ENCODE data around the gene EPS8L3.

Gene EPS8L3

GRCh38 chr1:109764561-109765482, 1.1 kb upstream of the EPS8L3 start:
- no peak overlapping the region for H3K4me3 ChIP-seq
- H3K36me3 ChIP-seq (ENCODE audit: insufficient read depth, low read length), result no peaks in the 10 kb centered on the region
- no peak overlapping the region for H3K9ac ChIP-seq (ENCODE audit: insufficient read length)
- no peaks in the 10 kb centered on the region for H3K9me3 ChIP-seq (ENCODE audit: low read depth, low read length)
- TF ChIP-seq EZH2 (IDR thresholded peaks at IDR 0.05) (no peak), POLR2AphosphoS5 (IDR thresholded peaks at IDR 0.05; ENCODE audit: borderline replicate concordance, low read depth, low read length) (no peak), FOXP2 (optimal IDR thresholded peaks at IDR 0.05; ENCODE audit: control extremely low read depth, extremely low read length, insufficient read depth) (no peak)
- H3K27ac ChIP-seq, result no peak overlapping the region
- DNase-seq (ENCODE audit: low read depth, low spot score), result no peak

- Histone ChIP-seq H3K4me3 (no peak overlapping the region), H3K9me3 (ENCODE audit: low read depth, low read length) (no peaks in the 10 kb centered on the region), H3K9ac (ENCODE audit: insufficient read length) (no peak overlapping the region), H3K36me3 (ENCODE audit: insufficient read depth, low read length) (no peaks in the 10 kb centered on the region), H3K27ac (no peak overlapping the region)
- no peak for TF ChIP-seq FOXP2 (optimal IDR thresholded peaks at IDR 0.05; ENCODE audit: control extremely low read depth, extremely low read length, insufficient read depth)
- TF ChIP-seq POLR2AphosphoS5 (IDR thresholded peaks at IDR 0.05; ENCODE audit: borderline replicate concordance, low read depth, low read length), result no peak
- TF ChIP-seq EZH2 (IDR thresholded peaks at IDR 0.05), result no peak
- DNase-seq (ENCODE audit: low read depth, low spot score), result no peak
These were observed 690 bp downstream of the EPS8L3 start for GRCh38 chr1:109762821-109763645.

- H3K4me3 ChIP-seq, result no peak overlapping the region
- no peaks in the 10 kb centered on the region for H3K36me3 ChIP-seq (ENCODE audit: insufficient read depth, low read length)
- no peak overlapping the region for H3K9ac ChIP-seq (ENCODE audit: insufficient read length)
- no peak for DNase-seq (ENCODE audit: low read depth, low spot score)
- no peaks in the 10 kb centered on the region for H3K9me3 ChIP-seq (ENCODE audit: low read depth, low read length)
- no peak for TF ChIP-seq EZH2 (IDR thresholded peaks at IDR 0.05)
- no peak for TF ChIP-seq FOXP2 (optimal IDR thresholded peaks at IDR 0.05; ENCODE audit: control extremely low read depth, extremely low read length, insufficient read depth)
- no peak for TF ChIP-seq POLR2AphosphoS5 (IDR thresholded peaks at IDR 0.05; ENCODE audit: borderline replicate concordance, low read depth, low read length)
- H3K27ac ChIP-seq, result no peak overlapping the region
These were observed 1.6 kb downstream of the EPS8L3 start for GRCh38 chr1:109762039-109762585.

- no peak overlapping the region for H3K9ac ChIP-seq (ENCODE audit: insufficient read length)
- DNase-seq (ENCODE audit: low read depth, low spot score), result no peak
- no peaks in the 10 kb centered on the region for H3K36me3 ChIP-seq (ENCODE audit: insufficient read depth, low read length)
- TF ChIP-seq EZH2 (IDR thresholded peaks at IDR 0.05), result no peak
- TF ChIP-seq FOXP2 (optimal IDR thresholded peaks at IDR 0.05; ENCODE audit: control extremely low read depth, extremely low read length, insufficient read depth), result no peak
- H3K4me3 ChIP-seq, result no peak overlapping the region
- H3K27ac ChIP-seq, result no peak overlapping the region
- H3K9me3 ChIP-seq (ENCODE audit: low read depth, low read length), result no peaks in the 10 kb centered on the region
These were observed 2.3 kb downstream of the EPS8L3 start for GRCh38 chr1:109761227-109762038.

- Histone ChIP-seq H3K9ac (ENCODE audit: insufficient read length) (no peak overlapping the region), H3K36me3 (ENCODE audit: insufficient read depth, low read length) (no peaks in the 10 kb centered on the region), H3K9me3 (ENCODE audit: low read depth, low read length) (no peaks in the 10 kb centered on the region), H3K27ac (no peak overlapping the region), H3K4me3 (no peak overlapping the region)
- DNase-seq (ENCODE audit: low read depth, low spot score), result no peak
- TF ChIP-seq EZH2 (IDR thresholded peaks at IDR 0.05) (no peak), POLR2AphosphoS5 (IDR thresholded peaks at IDR 0.05; ENCODE audit: borderline replicate concordance, low read depth, low read length) (no peak), FOXP2 (optimal IDR thresholded peaks at IDR 0.05; ENCODE audit: control extremely low read depth, extremely low read length, insufficient read depth) (no peak)
These were observed 3.0 kb downstream of the EPS8L3 start for GRCh38 chr1:109760581-109761226.

GRCh38 chr1:109759513-109760334, 4.0 kb downstream of the EPS8L3 start:
- Histone ChIP-seq H3K9ac (ENCODE audit: insufficient read length) (no peak overlapping the region), H3K9me3 (ENCODE audit: low read depth, low read length) (no peaks in the 10 kb centered on the region), H3K4me3 (no peak overlapping the region), H3K27ac (no peak overlapping the region), H3K36me3 (ENCODE audit: insufficient read depth, low read length) (no peaks in the 10 kb centered on the region)
- no peak for TF ChIP-seq EZH2 (IDR thresholded peaks at IDR 0.05)
- TF ChIP-seq POLR2AphosphoS5 (IDR thresholded peaks at IDR 0.05; ENCODE audit: borderline replicate concordance, low read depth, low read length), result no peak
- no peak for DNase-seq (ENCODE audit: low read depth, low spot score)

Data from SK-N-MC (cell line).